ENCODE data around the gene PHACTR1.

PHACTR1 gene

GRCh38 chr6:13001927-13002326 lies 285.4 kb downstream of the PHACTR1 start:
- no peak for DNase-seq

DNA sequence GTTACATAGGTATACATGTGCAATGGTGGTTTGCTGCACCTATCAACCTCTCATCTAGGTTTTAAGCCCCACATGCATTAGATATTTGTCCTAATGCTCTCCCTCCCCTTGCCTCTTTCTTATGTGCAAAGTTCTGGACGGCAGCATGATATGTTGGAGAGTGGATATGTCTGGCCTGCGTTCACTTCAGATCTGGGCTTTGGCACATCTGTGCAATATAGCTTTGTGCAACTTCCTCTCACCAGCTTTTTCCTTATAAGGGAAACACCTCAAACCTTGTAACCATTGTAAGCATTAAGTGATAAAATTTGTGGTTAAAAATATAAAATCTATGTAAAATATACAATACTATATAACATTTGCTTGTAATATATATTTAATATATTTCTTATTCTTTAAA lies 288.0 kb downstream of the PHACTR1 start:
- no peak for DNase-seq

DNA sequence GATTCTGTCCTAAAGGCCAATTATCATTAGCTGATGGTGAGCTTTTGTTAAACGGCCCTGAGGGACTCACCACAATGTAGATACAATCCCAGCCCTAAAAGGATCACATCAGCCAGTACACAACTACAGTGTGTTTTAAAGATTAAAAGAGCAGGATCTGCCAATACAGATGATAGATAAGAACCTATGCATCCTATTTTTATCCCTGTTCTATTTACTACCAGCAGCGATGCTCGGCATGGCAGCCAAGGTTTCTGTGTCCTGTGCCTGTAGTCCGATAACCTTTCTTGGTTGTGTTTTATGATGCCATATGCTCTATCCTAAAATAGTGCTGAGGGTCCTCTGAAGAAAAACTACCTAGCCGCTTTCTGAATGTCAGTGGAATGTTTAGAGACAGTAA lies 289.4 kb downstream of the PHACTR1 start:
- no peak for DNase-seq

DNA sequence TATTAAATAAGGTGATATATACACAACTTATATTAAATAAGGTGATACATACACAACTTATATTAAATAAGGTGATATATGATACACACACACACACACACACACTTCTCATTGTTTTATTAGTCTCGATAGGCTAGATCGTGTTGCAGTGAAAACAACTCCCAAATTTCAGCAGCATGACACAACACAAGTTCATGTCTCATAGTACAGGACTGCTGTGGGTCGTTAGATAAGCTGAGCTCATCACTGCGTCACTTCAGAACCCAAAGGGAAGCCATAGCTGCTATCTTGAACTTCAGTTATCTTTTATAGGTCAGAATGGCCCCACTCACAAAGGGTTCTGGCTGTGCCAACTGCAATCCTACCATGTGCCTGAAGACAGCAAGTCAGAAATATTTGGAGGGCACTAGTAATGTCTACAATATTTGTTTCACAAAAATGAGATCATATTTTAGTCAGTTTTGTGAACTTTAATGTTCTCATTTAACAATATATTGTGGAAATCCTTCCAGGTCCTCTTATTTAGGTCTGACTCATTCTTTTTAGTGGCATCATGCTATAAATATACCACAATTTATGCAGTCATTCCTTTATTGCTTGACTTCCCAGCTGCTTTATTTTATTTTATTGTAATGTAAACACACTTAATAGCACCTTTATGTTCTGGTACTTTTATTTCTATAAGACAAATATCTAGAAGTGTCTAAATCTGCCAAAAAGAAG lies 290.2 kb downstream of the PHACTR1 start:
- DNase-seq: no peak

DNA sequence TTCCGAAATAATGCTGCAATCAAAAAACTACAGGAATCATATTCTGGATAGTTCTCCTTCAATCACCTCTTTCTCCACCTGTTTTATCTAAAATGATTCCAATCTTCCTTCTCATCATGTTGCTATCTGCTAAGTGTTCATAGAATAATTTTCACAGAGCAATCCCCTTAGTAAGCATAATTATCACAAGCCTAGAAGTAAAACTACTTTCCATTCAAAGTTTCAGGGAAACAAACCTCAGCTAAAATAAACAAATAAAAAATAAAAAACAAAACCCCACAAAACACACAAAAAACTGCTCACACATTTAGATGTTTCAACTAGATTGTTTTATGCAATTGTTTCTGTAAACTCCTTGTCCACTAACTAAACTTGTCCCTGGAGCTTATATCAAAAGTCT lies 291.2 kb downstream of the PHACTR1 start:
- DNase-seq: no peak

DNA sequence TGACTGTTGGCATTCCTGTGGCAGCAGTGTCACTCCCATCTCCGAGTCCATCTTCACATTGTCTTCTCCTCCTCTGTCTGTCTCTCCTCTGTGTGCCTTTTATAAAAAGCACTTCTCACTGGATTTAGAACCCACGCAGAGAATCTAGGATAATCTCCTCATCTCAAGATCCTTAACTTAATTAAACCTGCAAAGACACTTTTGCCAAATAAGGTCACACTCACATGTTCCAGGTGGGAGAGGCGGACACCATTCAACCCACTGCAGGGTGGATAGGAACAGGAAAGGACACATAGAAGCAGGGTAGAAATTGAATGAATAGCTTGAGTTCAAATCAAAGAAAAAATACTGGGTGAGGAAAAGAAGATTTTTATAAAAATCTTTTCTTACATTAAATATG lies 292.5 kb downstream of the PHACTR1 start:
- no peak for DNase-seq

DNA sequence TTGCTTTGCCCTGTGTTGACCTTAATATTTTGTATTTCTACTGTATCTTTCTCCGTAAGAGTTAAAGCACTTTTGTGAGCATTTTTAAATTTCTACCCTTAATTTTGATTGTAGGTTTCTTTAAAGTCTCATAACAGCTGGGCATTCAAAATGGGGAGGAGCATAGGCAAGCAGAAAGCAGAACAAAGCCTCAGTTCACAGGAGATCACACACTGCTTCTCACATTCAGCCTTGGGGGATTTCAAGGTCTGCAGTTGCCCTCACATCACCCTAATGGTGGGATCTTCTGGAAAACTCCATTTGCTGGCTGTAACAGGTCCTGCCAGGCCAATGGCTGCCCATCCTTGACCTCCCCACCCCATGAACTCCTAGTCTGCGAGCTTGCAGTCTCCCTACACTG lies 292.9 kb downstream of the PHACTR1 start:
- no peak for DNase-seq

GRCh38 chr6:13011612-13012146 lies 295.1 kb downstream of the PHACTR1 start:
- no peak for DNase-seq

DNA sequence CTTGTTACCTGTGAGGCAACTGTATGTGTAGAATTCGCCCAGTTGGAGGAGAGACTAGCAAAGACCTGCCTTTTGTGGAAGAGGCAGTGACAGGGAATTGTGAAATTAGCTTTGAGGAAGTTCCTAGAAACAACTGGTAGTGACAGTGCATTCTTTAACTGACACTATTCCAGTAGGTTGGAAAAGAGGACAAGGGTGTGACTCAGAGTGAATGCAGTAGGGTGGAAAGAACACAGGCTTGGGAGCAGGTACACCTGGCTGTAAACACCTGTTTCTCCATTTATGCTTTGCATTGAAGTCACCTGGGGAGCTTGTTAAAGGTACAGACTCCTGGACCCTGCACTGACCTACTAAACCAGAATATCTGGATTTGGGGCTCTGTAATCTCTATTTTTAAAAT lies 295.7 kb downstream of the PHACTR1 start:
- no peak for DNase-seq

- no peak for DNase-seq
Measured at GRCh38 chr6:13012977-13013680, 296.6 kb downstream of the PHACTR1 start.

DNA sequence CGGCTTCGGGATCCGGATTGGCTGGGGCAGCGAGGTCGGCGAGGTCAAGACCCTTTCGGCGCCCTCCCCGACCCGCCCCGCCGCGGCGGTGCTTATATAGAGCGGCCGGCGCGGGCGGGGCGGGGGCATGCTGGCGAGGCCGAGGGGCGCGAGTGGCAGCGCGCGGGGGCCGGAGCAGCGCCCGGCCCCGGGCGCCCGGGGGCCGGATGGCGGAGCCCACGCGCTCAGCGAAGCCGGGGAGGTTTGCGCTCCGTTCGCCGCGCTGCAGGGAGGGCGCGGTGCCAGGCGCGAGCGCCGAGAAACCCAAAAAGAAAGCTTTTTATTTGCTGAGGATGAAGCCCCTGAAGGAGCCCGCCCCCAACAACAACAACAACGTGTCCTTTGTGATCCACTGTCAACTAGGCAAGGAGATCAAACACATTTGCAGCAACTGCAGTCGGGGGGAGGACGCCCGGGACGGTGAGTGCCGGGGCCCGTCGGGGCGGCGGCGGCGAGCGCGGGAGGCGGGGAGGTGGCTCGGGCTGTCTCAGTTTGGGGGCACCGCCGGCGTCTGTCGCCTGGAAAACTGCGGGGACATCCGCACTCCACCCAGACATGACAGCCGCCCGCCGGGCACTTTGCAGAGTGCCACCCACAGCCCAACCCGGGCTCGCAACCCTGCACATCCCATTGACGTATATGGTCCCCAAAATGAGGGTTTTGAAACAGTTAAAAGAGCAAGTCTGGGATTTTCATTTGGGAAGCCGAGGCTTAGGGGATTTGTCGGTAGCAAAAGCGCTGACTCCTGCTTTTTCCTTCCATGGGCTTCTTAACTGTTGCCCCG lies 297.3 kb downstream of the PHACTR1 start:
- DNase-seq: no peak

GRCh38 chr6:13014504-13015378 lies 298.2 kb downstream of the PHACTR1 start:
- DNase-seq: no peak

- no peak for DNase-seq
Measured at GRCh38 chr6:13015379-13015681, 298.8 kb downstream of the PHACTR1 start.

GRCh38 chr6:13024616-13025015 lies 308.0 kb downstream of the PHACTR1 start:
- DNase-seq: no peak

DNA sequence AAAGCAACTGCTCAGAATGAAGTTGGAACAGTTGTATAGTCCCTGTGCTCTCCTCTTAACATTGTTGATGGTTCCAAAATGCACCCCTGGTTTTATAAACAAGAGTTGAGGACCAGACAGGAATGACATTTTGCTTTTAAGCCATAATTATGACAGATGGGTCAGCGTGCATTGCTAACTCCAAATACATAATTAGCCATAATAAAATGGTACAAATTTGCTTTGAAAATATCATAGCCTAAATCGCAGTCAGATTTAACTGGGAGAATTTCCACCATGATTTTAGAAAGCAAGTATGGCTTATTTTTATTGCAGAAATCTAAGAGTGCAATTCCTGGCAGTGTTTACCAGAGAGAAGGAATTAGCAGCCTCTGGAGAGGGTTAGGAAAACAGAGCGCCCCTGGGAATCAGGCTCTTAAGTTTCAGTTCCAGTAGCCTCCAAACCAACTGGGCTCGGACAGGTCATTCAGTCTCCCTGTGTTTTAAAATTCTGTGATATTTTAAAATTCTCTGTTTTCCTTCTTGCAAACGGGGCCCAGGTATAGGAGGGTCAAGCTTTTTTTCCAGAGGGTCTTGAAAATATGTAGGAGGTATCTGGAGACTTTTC lies 309.4 kb downstream of the PHACTR1 start:
- no peak for DNase-seq

DNA sequence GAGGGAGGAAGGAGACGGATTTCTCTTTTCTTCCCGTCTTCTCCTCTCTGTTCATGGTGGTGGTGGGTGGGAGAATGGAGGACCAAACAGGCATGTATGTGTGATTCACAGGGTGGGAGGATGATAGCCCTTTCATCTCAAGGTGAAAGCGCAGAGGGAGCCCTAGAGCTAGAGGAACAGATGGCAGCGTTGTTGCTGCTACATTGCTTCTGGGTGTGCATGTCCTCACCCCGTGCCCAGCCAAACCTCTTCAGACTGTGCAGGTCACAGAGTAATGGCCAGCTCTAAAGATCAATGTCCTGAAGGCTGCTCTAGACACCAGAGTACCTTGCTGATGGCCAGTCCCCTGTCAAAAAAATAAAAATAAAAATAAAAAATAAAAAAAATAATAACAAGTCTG lies 310.0 kb downstream of the PHACTR1 start:
- DNase-seq: no peak

DNA sequence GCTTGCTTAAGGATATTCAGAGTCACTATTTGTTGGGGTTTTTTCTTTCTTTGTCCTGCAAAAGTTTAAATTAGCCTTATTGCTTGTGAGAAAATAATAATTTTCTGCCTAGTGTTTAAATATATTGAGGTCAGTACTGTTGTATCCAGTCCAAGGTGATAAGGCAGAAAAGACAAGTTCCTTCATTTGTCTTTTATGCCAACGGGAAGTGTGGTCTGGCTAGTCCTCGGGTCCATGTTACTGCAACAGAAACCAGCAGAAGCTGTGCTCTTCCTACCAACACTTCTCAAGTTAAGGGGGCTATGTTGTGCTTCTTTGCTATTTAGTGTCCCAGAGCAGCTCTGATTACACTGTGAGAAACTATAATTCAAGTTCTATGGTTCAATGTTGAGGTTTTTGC lies 310.6 kb downstream of the PHACTR1 start:
- no peak for DNase-seq

DNA sequence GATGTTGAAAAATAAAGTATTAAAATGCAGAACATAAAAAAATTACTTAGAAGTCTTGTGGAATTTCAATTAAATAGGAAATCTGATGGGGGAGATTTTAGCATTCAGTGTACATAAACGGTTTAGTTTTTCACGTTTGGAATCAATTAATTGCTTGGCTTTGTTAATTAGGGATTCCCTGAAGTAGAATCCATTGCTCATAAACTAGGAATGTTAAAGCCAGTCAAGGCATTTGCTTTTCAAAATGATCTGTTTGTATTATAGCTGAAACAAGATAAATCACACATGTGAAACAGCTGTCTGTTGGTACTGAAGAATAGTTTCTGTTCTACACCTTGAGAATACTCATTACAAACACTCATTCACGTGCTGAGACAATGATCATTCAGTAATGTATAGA lies 313.8 kb downstream of the PHACTR1 start:
- no peak for DNase-seq

- DNase-seq: no peak
Measured at GRCh38 chr6:13032566-13032965, 316.0 kb downstream of the PHACTR1 start.

- no peak for DNase-seq
Measured at GRCh38 chr6:13033145-13033544, 316.6 kb downstream of the PHACTR1 start.

DNA sequence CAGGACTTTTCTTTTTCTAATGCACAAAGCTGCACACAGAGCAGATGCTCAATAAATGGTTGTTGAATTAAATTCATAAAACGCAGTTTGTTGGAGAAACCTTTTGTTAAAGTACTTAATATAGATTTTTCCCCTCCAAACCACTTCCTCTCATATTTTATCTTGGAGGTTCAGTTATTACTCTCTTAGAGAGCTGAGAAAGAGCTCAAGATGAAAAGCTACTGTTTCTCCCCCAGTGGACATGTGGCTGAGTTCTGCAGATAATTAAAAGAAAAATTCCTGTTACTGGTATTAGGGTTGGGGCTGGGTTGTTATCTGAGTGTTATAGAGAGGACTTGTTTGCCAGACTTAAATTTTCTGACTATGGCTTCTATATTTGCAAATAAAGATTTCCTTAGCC lies 317.7 kb downstream of the PHACTR1 start:
- no peak for DNase-seq

DNA sequence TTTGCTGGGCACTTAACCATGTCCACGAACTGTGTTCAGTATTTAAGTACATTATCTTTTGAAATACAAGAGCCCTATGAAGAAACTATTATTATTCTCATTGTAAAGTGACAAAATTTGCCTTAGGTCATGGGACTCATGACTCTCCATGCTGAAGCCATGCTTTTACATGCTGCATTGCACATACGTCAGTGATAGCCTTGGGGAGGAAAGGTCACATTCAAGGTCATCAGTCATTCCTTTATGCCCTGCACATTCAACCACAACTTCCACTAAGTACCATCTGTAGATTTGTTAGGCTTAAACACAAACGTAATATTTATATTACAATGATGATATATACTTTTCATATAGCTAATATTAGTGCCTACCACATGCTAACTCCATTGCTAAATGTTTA lies 319.0 kb downstream of the PHACTR1 start:
- DNase-seq: no peak

All from activated T-cell treated with anti-CD3 and anti-CD28 coated beads, Interleukin-2, amount 50 U/mL, for 1 hour (primary cell).